Activated gamma-delta T cell treated with Interleukin-2 at 50 U/mL for 16 hours (primary cell): Measurements from ENCODE around the gene KCNE3.
"Not testable (repeated sequence)": the region's sequence is repeated elsewhere in the genome, so short reads cannot be mapped to it uniquely, and the experiment has no call there.

Experiments
- DNase-seq: peaks from one replicate; pipeline ENCODE4 v3.0.0-alpha.2; 2020

Gene KCNE3

DNA sequence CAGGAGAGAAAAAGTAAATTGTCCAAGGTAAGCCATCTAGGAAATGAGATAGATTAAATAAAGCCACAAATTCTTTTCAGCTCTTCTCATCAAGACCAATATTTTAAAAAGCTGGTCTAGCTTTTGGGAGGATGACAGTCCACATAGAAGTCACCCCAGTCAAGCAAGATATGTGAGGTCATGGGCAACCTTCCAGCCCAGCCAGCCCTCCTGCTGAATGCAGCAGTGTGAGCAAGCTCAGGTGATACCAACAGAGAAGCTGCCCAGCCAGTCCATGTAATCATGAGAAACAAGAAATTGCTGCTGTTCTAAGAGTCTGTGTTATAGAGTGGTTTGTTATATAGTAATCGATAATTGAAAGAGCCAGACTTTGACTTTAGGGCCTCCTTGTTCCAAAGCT is 28.7 kb downstream of the KCNE3 start:
- no peak for DNase-seq

DNA sequence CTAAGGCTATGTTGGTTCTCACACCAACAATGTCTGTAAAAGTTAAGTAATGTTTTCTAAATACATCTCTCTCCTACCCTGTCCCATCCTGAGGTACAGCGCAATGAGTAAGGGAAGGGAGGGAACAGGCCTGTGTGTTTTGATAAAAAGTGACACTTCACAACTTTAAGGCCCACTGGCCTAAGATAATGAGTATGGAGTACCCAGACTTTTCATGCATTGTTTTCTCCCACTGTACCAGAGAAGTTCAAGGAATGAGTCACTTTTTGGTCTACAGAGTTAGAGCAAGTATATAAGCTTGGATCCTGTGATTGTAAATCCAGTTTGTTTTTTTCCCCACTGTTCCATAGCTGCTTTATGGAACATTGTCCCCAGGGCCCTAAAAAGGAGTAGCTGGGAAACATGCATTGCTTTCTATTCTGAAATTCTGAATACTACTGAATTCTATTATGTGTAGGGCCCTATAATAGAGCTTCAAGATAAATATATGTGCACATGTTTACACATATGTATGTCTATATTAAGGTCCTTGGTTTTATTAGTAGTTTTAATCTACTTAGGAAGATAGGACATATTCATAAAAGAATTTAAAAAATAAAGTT is 29.8 kb downstream of the KCNE3 start:
- no peak for DNase-seq

DNA sequence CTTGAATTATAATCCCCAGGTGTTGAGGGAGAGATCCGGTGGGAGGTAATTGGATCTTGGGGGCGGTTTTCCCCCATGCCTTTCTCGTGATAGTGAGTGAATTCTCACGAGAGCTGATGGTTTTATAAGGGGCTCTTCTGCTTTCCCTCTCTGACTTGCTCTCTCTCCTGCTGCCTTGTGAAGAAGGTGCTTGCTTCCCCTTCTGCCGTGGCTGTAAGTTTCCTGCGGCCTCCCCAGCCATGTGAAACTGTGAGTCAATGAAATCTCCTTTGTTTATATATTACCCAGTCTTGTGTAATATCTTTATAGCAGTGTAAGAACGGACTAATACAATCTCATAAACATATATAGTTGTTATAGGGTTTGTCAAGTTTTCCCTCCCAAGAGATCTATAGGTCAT is 32.8 kb downstream of the KCNE3 start:
- no peak for DNase-seq

DNA sequence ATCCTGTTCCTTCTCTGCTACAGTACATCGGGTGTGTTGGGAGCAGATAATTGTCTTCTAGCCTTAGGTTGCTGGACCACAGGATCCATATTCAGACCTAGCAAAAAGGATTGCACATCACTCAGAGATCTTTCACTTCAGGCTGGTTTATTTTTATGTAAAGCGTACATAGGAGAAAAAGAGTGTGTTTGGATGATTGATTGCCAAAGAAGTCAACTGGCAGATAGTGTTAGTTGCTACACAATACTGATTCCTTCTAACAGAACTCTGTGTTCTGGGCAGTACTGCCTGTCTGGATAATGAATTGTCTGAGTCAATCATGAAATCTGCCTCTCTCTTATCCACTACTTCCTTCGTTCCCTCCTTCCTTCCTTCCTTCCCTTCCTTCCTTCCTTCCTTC is 38.1 kb downstream of the KCNE3 start:
- DNase-seq: no peak

DNA sequence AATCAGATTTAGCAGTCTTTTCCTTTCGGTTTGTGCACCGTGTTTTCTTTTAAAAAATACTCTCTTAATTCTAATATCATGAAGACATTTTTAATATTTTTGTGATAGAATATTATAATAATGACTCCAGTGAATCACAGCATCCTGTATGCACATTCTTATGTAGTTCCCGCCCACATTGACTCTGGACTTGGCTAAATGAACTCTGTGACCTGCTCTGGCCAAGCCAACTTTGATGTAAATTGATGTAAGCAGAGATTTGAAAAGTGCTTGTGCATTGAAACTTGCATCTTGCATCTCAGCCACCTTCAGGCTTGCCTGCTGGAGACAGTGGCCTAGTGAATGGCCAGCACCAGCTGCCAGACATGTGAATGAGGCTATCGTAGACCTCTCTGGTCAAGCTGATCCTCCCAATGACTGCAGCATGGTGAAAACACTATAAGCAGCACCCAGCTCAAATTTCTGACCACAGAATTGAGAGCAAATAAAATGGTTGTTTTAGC is 39.9 kb downstream of the KCNE3 start:
- DNase-seq: no peak

DNA sequence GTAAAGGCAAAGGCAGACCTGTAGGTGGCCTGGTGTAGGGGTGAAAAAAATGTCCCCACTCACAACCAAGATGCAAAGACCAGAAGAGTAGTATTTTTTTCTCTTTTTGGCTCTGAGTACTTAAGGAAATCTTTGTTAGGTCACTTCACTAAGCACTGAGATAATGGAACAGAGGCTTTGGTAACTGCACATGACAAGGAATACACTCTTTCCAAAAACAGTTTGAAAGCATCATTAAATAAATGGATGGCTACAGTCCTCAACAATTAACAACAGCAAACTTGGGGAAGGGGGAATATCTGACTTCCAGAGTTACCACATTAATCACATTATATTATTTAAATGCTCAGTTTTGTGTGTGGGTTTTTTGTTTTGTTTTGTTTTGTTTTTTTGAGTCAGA is 42.2 kb downstream of the KCNE3 start:
- no peak for DNase-seq

DNA sequence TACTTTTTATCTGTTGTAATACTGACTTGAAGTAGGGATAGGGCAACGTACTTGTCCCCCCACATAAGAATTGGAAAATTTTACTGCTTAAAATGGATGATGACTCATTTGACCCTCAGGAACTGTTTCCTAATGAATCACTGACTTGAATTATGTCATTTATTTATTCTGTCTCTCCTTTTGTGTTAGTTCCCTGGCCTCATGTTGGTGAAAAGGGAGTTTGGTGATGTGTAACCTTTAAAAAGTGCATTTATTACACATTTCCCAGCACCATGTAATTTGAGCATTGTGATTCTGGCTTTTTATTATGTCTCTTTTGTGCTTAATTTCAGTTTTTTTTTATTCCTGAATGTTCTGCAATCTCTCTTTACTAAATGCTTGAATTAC is 48.8 kb downstream of the KCNE3 start:
- DNase-seq: no peak

DNA sequence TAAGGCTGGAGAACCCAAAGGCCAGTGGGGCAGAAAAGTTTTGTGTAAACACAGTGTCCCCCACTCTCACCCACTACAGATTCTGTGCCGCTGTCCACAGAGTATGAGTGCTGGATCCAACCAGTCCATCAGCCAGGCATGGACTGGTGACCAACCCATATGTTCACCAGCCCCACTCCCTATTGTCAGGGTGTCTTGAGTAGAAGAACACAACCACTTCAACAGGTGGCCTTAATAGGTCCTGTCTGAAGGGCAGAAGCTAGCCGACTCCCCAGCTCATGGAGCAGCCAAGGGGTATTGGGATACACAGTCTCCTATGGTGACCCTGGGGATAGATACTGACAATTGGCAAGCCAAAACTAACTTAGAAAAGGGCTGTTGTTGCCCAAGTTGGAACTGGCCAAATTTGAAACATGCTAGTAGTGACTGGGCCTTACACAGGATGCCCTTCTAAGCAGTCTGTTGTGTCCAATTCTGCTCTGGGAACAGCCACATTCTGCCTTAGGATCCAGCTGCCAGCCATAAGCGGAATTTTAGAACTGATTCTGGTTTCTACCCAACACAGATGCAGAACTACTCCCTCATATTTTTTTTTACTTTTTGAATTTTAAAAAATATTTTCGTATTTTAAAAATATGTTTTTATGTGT is 49.4 kb downstream of the KCNE3 start:
- no peak for DNase-seq

DNA sequence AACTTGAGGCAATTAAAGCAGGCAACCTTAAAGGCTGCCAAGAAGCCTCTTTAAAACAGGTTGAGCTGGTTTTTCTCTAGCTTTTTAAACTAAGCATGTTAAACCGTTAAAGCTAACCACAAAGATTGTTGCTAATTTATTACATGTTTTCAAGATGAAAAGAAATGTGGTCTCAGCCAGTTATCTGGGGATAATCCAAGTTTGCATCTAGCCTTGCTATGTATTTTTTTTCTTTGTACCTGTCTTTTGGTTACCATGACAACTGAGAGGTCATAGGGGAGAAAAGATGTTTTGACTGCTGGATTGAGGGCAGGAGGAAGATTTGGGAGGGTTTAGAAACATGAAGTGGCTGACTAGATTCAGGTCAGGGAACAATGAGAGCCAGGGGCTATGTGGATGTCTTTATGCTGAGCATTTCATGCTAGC is 50.0 kb downstream of the KCNE3 start:
- no peak for DNase-seq

DNA sequence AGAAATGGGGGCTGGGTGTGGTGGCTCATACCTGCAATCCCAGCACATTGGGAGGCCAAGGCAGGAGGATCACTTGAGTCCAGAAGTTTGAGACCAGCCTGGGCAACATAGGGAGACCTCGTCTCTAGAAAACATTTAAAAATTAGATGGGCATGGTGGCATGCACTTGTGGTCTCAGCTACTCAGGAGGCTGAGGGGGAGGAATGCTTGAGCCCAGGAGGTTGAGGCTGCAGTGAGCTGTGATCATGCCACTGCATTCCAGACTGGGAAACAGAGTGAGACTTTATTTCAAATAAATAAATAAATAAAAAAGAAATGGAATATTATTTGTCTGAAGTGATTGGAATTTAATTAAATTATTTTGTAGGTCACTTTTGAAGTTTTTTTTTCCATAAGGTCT is 50.4 kb downstream of the KCNE3 start:
- not testable (repeated sequence) for DNase-seq

DNA sequence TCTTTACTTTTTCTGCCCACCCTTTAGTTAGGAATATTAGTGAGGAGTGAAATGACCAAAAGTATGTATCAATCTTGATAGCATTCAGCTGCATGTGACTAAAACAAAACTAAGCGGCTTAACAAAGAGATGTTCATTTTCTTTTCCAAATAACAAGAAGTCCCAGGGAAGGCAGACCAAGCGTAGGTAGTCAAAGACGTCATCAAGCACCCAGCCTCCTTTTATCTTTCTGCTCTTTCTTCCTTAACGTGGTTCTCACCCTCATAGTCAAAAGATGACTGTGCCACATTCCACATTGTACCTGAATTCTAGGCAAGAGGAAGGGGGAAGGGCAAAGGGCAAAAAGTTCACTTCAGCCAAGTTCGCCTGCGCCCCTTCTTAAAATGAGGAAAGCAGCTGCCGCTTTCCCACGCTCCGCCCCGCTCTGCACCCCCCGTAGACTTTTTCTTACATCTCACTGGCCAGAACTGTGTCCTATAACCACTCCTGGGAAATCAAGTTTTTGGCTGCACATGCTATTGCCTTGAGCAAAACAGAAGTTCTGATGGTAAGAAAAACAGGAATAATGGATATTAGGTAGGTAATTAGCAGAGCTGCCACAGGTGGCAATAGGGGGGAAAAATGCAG is 54.5 kb downstream of the KCNE3 start:
- no peak for DNase-seq

DNA sequence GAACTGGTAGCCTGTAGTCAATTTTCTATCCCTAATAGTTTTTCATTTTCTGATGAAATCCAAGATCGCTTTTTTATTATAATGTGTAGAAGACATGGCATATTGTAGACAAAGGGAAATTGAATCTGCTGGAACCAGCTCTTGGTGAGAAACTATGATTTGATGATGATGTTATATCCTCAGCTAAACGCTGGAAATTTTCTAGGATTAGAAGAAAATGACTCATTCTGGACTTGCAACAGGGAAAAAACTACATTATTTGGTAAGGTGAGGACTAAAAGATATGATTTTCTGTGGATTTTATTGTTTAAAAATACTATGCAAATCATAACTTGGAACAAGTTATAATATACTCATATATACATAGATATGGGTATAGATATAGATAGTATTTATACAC is 55.0 kb downstream of the KCNE3 start:
- no peak for DNase-seq

DNA sequence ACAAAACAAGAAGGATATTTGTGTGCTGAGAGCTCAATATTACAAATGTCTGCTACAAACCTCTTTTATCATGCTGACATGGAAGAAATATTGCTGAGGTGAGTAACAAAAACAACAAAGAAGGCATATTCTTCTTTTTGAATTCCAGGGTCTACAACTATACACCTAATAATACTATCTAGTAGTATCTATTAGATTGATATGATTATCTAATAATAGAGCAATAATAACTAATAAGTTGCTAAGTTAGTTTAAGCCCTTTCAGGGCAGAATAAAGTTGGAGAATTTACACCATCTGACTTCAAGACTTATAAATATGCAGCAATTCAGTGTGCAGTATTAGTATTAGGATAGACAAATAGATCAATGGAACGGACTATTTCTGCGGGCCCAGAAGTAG is 57.7 kb downstream of the KCNE3 start:
- DNase-seq: no peak
